Central memory CD8-positive, alpha-beta T cell (primary cell): ENCODE measurements around the gene KIAA1755.

ENCODE experiments used
- ATAC-seq: fragments of 150-1000 bp; cut with Tn5 transposase; replicated peaks from 2 replicates; pipeline ENCODE4 v1.10.0; 2022; ENCODE audit warnings: mild to moderate bottlenecking, moderate FRiP score, moderate number of reproducible peaks; ENCODE audit not compliant: poor library complexity, severe bottlenecking; ENCODE audit errors: extremely low read depth
- DNase-seq, 2 donors: peaks; one replicate each; pipeline ENCODE4 v3.0.0; 2021; ENCODE audit warnings: low spot score in 2 of 2
- H3K27ac Mint-ChIP-seq: one replicate; pipeline ENCODE4 v1.8.0; 2022; ENCODE audit warnings: low read depth, mild to moderate bottlenecking, moderate library complexity, mixed read lengths
- H3K27me3 Mint-ChIP-seq: one replicate; pipeline ENCODE4 v1.8.0; 2022; ENCODE audit warnings: mixed read lengths
- H3K36me3 Mint-ChIP-seq: one replicate; pipeline ENCODE4 v1.8.0; 2022; ENCODE audit warnings: mild to moderate bottlenecking, moderate library complexity, mixed read lengths; ENCODE audit not compliant: insufficient read depth
- H3K4me1 Mint-ChIP-seq: one replicate; pipeline ENCODE4 v1.8.0; 2022; ENCODE audit warnings: mixed read lengths
- H3K4me3 Mint-ChIP-seq: one replicate; pipeline ENCODE4 v1.8.0; 2022; ENCODE audit warnings: mild to moderate bottlenecking, moderate library complexity, mixed read lengths
- H3K9me3 Mint-ChIP-seq: one replicate; pipeline ENCODE4 v1.8.0; 2022; ENCODE audit warnings: mixed read lengths

The KIAA1755 gene

GRCh38 chr20:38239441-38239840 is 21.1 kb downstream of the KIAA1755 start:
- H3K4me3 Mint-ChIP-seq, result no peak overlapping the region
- no peaks in the 10 kb centered on the region for H3K36me3 Mint-ChIP-seq
- peaks cover 5% of the 10 kb centered on the region for H3K9me3 Mint-ChIP-seq
- peaks cover 22% of the 10 kb centered on the region for H3K27me3 Mint-ChIP-seq
- H3K27ac Mint-ChIP-seq, result no peak overlapping the region
- no peaks in the 10 kb centered on the region for H3K4me1 Mint-ChIP-seq
- ATAC-seq (no peak), DNase-seq (no peak)

- Mint-ChIP-seq H3K36me3 (no peaks in the 10 kb centered on the region), H3K9me3 (peaks cover 5% of the 10 kb centered on the region), H3K27ac (no peak overlapping the region), H3K27me3 (peaks cover 22% of the 10 kb centered on the region), H3K4me3 (no peak overlapping the region), H3K4me1 (no peaks in the 10 kb centered on the region)
- ATAC-seq (no peak), DNase-seq (no peak)
Observed at GRCh38 chr20:38238829-38239228, 21.7 kb downstream of the KIAA1755 start.

DNA sequence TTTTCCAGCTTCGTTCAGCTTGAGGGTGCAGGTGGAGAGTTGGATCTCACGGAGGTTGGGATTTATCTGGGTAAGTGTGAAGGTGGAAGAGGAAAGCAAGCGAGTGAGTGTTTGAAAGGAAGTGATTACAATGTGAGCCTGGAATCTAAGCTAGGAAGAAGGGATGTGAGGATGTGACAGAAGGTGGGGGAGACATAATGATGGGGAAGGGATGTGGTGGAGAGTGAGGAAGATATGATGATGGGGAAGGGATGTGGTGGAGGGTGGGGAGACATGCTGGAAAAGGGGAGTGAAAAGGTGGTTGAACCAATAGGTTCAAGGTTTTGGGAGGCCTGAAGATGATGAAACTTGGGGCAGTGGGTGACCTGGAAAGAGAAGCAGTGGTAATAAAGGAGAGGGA is 23.2 kb downstream of the KIAA1755 start:
- Mint-ChIP-seq H3K27me3 (peaks cover 22% of the 10 kb centered on the region), H3K9me3 (peaks cover 5% of the 10 kb centered on the region), H3K4me1 (no peaks in the 10 kb centered on the region), H3K4me3 (no peak overlapping the region), H3K36me3 (no peaks in the 10 kb centered on the region), H3K27ac (no peak overlapping the region)
- DNase-seq (no peak), ATAC-seq (no peak)

- DNase-seq (no peak), ATAC-seq (no peak)
- Mint-ChIP-seq H3K9me3 (no peaks in the 10 kb centered on the region), H3K36me3 (no peaks in the 10 kb centered on the region), H3K27me3 (peaks cover 21% of the 10 kb centered on the region), H3K27ac (no peak overlapping the region), H3K4me1 (no peaks in the 10 kb centered on the region), H3K4me3 (no peak overlapping the region)
Observed at GRCh38 chr20:38231531-38232121, 28.9 kb downstream of the KIAA1755 start.

- no peaks in the 10 kb centered on the region for H3K36me3 Mint-ChIP-seq
- no peak for DNase-seq
Observed at GRCh38 chr20:38230957-38231526, 29.5 kb downstream of the KIAA1755 start.

DNA sequence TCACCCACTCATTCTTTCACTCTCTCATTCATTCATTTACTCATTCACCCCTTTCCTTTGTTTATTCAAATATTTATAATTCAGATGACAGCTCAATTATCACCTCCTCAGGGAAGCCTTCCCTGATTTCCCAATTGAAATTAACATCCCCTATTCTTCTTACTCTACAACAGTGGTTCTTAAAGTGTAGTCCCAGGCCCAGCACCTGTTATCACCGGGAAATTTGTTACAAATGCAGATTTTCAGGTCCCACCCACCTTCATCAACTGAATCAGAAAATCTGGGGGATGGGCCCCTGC is 30.3 kb downstream of the KIAA1755 start:
- no peaks in the 10 kb centered on the region for H3K36me3 Mint-ChIP-seq
- H3K4me3 Mint-ChIP-seq, result no peak overlapping the region
- ATAC-seq (no peak), DNase-seq (no peak)
- H3K9me3 Mint-ChIP-seq, result no peaks in the 10 kb centered on the region
- H3K4me1 Mint-ChIP-seq, result no peaks in the 10 kb centered on the region
- no peak overlapping the region for H3K27ac Mint-ChIP-seq
- H3K27me3 Mint-ChIP-seq, result peaks cover 30% of the 10 kb centered on the region

More at GRCh38 chr20:38230957-38231526, 29.5 kb downstream of the KIAA1755 start:
- Mint-ChIP-seq H3K9me3 (no peaks in the 10 kb centered on the region), H3K4me3 (no peak overlapping the region), H3K4me1 (no peaks in the 10 kb centered on the region), H3K27ac (no peak overlapping the region), H3K27me3 (peaks cover 22% of the 10 kb centered on the region)
- no peak for ATAC-seq

DNA sequence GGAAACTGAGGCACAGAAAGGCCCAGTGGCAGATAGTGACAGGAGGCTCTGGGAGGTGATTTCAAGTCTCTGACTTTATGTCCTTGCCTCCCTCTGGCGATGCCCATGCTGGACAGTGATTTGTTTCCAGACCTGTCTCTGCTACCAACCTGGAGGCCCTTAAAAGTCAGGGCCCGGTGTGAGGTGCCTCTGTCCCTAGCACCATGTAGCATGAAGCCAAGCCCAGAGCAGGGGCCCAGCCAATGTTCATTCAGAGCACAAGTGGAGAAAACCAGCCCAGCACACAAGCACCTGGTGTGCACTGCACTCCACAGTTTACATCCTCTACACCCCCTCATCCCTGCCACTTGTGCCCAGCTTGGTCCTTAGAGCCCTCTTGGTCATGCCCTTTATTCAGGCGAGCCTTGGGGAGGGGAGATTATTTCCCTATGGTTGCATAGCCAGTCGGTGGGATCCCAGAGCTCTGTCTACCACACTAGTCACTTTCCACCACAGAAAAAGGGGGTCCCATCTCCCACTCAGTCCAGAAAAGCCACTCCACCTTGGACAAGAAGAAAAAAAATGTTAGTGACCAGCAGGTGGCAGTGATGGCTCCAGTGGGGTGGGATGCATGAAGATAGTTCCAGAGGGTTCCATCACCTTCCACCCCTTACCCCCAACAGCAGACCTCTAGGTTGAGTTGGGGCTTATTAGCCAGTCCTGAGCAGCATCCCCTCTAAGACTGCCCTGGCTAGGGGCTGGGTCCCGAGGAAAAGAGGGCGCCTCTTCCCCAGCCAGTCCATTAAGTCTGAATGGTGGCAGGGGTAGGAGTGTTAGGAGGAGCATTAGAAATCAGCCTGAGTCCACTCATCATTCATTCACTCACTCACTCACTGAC is 30.9 kb downstream of the KIAA1755 start:
- DNase-seq (no peak), ATAC-seq (no peak)
- H3K27me3 Mint-ChIP-seq, result peaks cover 33% of the 10 kb centered on the region
- no peak overlapping the region for H3K4me3 Mint-ChIP-seq
- no peaks in the 10 kb centered on the region for H3K4me1 Mint-ChIP-seq
- H3K9me3 Mint-ChIP-seq, result no peaks in the 10 kb centered on the region
- H3K27ac Mint-ChIP-seq, result no peak overlapping the region
- no peaks in the 10 kb centered on the region for H3K36me3 Mint-ChIP-seq

GRCh38 chr20:38228436-38228835 is 32.1 kb downstream of the KIAA1755 start:
- DNase-seq, result no peak
- ATAC-seq, result no peak
- Mint-ChIP-seq H3K27me3 (peaks cover 37% of the 10 kb centered on the region), H3K27ac (no peak overlapping the region), H3K36me3 (no peaks in the 10 kb centered on the region), H3K4me3 (no peak overlapping the region), H3K9me3 (no peaks in the 10 kb centered on the region), H3K4me1 (no peaks in the 10 kb centered on the region)

DNA sequence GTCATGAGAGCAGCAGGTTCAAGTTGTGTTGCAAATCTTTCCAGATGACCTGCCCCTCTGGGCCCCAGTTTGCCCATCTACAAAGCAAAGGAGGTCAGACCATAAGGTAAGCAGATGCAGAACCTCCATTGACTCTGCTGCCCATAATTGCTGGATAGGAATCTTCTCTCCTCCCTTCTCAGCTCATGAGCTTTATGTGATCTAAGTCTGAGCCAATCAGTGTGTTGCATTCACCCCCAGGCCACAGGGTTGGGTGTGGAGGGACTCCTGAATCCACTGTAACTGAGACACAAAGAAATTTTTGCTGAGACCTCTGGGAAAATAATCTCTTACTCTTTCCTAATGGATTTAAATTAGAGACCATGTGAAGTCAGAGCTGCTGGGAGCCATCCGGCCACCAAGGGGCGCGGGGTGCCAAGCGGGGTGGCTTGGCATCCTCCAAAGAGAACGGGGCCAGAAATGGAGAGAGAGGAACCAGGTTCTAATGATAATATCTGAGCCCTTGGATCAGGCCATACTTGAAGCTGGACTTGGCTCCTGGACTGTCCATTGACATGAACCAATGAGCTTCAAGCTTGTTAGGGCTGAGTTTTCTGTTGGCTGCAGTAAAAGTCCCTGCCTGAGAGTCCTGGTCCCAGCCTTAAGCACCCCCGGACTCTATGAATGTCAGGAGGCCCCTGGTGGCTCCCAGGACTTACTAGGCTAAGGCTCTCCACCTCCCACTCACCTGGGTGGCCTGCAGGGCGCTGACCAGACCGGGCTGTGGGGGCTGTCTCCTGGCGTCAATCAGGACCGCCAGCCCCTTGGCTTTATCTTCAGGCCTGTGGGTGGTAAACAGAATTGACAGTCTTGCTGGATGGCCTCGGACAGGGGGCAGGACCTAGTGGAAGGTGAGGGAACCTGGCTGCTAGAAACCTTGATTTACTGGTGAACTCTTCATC is 32.8 kb downstream of the KIAA1755 start:
- Mint-ChIP-seq H3K27ac (no peak overlapping the region), H3K4me3 (no peak overlapping the region), H3K36me3 (no peaks in the 10 kb centered on the region), H3K4me1 (peaks cover 4% of the 10 kb centered on the region), H3K27me3 (peaks cover 43% of the 10 kb centered on the region), H3K9me3 (no peaks in the 10 kb centered on the region)
- no peak for ATAC-seq
- no peak for DNase-seq

DNA sequence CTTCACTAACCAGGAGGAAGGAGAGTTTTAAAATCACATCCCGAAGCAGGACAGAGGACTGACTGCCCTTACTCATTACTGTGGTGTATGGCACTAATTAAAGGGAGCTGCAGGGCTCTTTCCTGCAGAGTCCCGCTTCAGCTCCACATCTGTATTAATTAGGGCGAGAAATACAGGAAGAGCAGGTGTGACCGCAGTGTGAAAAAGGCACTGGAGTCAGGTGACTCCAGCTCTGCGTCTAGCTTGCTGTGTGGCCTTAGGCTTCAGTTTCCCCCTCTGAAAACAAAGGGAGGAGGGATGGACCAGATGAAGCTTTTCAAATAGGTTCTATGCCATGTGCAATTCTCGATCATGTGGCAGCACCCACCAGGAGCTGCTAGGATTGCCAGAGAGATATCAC is 34.0 kb downstream of the KIAA1755 start:
- peaks cover 40% of the 10 kb centered on the region for H3K27me3 Mint-ChIP-seq
- H3K27ac Mint-ChIP-seq, result no peak overlapping the region
- no peaks in the 10 kb centered on the region for H3K36me3 Mint-ChIP-seq
- H3K4me3 Mint-ChIP-seq, result no peak overlapping the region
- no peak for DNase-seq
- no peak for ATAC-seq
- H3K4me1 Mint-ChIP-seq, result peaks cover 7% of the 10 kb centered on the region
- no peaks in the 10 kb centered on the region for H3K9me3 Mint-ChIP-seq

- no peaks in the 10 kb centered on the region for H3K36me3 Mint-ChIP-seq
- H3K4me3 Mint-ChIP-seq, result no peak overlapping the region
- peaks cover 34% of the 10 kb centered on the region for H3K27me3 Mint-ChIP-seq
- H3K9me3 Mint-ChIP-seq, result no peaks in the 10 kb centered on the region
- ATAC-seq (no peak), DNase-seq (no peak)
- H3K4me1 Mint-ChIP-seq, result peaks cover 7% of the 10 kb centered on the region
- no peak overlapping the region for H3K27ac Mint-ChIP-seq
Observed at GRCh38 chr20:38225900-38226263, 34.7 kb downstream of the KIAA1755 start.

GRCh38 chr20:38225240-38225899 is 35.2 kb downstream of the KIAA1755 start:
- Mint-ChIP-seq H3K27ac (no peak overlapping the region), H3K36me3 (no peaks in the 10 kb centered on the region), H3K4me1 (peaks cover 7% of the 10 kb centered on the region), H3K27me3 (peaks cover 29% of the 10 kb centered on the region), H3K4me3 (no peak overlapping the region), H3K9me3 (no peaks in the 10 kb centered on the region)
- DNase-seq, result no peak
- no peak for ATAC-seq
